HG03342 (cell line): ENCODE data around the gene MBOAT2.

ENCODE experiments used
- ATAC-seq: cut with Tn5 transposase; IDR thresholded peaks from one replicate; pipeline ENCODE4 v1.9.1; 2021; ENCODE audit warnings: mild to moderate bottlenecking, moderate library complexity; ENCODE audit not compliant: unreplicated experiment

The MBOAT2 gene

DNA sequence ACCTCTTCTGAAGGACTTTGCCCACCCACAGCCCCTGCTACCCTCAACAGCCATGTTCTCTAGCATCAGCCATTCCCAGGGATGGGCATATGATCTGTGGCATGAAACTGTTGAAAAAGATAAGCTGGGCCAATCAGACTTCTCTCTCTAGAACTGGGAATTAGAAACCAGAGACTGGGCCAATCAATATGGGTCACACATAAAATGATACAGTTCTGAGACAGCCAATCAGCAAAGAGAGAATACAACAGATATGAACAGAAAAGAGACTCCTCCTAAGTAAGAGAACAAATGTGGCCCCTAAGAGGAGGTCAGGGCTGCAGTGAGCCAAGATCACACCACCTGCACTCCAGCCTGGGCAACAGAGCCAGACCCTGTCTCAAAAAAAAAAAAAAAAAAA is 168.2 kb downstream of the MBOAT2 start:
- ATAC-seq: no peak

GRCh38 chr2:8833853-8834252 is 169.6 kb downstream of the MBOAT2 start:
- no peak for ATAC-seq

DNA sequence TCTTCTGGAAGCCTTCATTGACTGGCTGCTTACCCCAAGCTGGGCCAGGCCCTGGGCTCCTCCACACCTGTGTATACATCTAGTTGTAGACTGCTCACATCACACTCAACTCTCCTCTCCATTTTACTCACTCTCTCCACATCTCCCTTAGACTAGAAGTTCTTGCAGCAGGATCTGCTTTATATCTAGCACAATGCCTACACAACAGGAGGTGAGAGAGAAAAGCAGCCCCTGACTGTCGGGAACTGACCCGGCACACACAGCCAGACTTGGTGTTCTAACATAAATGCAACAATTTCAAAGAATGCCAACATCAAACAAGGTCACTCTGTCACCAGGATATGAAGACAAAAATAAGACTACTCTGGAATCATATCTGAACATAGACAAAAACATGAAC is 172.0 kb downstream of the MBOAT2 start:
- no peak for ATAC-seq

- no peak for ATAC-seq
Measured at GRCh38 chr2:8827729-8828128, 175.8 kb downstream of the MBOAT2 start.

DNA sequence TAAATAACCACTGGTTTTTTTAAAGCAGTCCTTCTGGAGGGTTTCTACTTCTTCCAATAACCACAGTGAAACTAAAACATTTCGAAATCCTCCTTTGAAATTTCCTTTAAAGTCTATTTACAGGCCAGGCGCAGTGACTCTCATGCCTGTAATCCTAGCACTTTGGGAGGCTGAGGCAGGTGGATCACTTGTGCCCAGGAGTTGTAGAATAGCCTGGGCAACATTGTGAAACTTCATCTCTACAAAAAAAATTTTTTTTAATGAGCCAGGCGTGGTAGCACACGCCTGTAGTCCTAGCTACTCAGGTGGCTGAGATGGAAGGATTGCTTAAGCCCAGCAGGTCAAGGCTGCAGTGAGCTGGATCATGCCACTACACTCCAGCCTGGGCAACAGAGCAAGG is 181.3 kb downstream of the MBOAT2 start:
- no peak for ATAC-seq

DNA sequence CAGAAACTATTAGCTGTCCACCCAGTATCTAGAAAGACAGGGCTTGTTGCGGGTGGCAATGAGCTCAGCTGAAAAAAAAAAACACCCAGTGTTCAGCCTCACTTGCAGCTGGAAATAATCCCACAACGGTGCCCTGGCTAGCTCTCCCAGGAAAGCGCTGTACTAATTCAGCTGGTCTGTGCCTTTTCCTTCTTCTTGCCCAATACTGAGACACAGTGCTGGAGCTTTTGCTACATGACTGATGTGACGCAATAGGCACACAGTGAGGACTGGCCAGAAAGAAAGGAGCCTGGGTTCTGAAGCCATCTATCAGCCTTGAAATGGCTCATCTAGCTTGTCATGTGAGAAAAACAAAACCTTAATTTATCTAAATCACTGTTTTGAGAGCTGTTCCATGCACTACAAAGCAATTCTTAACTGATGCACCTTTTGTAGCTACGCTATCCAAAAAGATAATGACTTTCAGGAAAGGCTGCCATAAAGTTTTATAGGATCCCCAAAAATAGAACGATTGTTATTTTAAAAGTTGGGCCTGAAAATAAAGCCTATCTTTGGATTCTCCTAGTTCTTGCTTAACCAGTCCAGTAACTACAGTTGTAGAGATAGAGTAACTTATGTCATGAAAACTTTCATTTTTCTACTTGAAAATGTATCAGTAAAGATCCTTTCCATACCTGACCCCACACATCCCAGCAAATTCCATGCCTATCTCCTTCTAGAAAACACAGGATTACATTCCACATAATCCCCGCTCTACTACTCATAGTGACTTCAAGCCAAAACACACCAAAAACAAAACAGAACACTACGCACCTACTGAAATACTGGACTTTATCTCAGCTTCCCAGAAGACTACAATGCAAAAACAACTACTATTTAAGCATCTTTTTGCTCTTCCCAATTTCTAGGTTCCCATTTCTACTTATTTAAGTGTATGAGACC is 181.9 kb downstream of the MBOAT2 start:
- ATAC-seq: no peak

DNA sequence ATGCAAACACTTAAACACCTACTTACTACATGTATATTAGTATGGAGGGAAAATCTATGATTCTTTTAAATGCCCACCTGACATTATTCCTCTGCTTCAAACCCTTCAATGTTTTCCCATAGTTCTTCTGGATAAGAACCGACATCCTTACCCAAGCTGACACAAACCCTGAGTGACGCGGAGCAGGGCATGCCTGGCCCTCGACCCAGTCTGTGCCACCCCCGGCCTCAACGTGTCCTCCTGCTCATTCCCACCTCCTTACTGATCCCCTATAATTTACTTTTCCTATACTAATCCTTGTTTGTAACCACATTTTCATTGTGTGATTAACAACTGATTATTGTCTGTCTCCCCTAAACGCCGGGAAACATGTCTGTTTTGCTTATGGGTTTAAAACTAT is 183.5 kb downstream of the MBOAT2 start:
- ATAC-seq: no peak

- ATAC-seq: no peak
Measured at GRCh38 chr2:8819194-8819593, 184.3 kb downstream of the MBOAT2 start.

DNA sequence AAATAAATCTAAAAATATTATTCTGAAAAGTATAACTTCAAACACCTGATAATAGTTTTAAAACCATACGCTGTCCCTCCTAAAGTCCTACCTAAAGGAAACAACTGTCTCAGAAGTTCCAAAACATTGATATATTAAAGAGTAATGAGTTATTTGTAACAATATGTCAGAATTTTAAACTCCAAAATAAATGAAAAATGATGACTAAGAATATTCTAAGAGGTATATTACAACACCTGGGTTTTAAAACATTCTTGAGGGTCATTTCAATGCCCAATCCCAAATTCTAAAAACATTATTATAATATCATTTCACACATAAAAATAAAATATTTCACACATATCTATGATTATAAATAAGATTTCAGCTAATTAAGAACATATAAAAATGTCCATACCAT is 186.3 kb downstream of the MBOAT2 start:
- no peak for ATAC-seq

DNA sequence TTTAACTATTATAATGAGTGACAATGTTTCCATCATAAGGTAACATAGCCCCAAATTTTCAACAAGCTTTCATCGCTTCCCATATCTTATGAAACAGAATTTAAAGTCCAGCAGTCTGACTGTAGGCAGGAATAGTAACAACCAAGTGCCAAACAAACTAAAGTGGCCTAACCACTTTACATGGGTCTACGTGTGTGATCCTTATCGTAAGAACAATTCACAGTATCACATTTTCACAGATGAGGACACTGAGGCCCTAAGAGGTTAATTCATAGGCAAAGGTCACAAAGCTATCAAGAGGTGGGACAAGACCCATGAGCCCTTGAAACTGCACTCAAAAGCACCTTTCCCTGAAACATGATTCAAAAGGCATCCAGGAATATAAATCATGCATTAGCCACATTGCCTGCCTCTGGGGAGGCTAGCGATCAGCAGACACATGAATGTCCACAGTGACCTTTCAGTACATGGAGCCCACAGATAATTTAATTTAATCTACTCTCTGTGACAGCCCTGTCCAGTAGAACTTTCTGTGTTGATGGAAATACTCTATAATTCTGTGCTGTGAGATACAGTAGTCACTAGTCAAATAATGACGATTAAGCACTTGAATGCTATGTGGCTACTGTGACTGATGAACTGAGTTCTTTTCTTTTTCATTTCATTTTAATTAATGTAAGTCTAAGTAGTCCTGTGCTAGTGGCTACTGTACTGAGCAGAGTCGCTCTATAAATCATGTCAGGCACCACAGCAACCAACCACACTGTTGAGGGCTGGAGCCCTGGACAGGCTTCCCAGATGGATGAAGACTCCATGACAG is 196.4 kb downstream of the MBOAT2 start:
- ATAC-seq: no peak

GRCh38 chr2:8805278-8806210 is 197.9 kb downstream of the MBOAT2 start:
- ATAC-seq: no peak

DNA sequence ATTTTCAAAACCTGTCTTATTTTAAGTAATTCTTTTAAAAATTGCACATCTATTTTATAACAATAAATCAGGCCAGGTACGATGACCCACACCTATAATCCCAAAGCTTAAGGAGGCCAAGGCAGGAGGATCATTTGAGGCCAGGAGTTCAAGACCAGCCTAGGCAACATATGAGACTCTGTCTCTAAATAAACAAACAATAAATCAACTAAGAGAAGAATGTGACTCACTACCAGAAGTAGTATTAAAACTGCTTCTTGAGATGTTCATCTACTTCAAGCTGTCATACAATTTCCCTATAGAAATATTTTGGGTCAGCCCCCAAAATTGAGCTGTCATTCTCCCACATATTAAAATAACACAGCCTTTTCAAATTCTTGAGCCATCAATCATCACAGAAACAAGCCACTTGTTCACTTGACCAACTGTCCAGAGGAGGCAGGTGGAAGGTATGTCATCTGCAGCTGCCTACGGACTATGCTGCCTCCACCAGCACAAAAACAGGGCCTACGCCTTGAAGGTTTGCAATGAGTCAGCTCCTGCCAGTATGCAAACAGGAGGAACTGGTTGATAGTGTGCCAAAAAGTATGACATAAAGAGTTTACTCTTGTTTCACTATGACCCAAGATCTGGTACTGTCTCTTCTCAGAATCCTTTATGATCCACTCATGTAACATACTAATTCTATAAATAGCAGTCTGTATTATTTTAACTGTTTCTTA is 199.7 kb downstream of the MBOAT2 start:
- ATAC-seq: peak; percentile 99

DNA sequence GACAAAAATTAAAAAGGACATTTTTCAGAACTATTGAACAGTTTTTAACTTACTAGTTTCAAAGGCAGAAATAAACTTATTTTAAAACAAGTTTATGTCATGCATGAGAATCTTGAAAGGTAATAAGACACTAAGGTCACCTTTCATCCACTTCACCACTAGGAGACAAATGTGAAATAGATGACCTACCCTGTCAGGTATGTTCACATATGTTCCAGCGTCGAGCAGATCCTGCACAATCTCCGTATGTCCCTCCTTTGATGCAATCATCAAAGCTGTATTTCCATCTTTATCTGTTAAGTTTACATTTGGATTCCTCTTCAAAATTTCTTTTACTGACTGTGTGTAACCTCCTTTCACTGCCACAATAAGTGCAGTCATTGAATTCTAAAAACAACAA is 200.7 kb downstream of the MBOAT2 start:
- ATAC-seq: no peak
